WERI-Rb-1 (cell line): Measurements from ENCODE around the gene GSE1.

Experiments
- DNase-seq: peaks from one replicate; pipeline ENCODE4 v3.0.0-alpha.2; 2020
- H3K27ac ChIP-seq: fragments of 250-450 bp; sonication (Bioruptor Pico); 2 replicates; pipeline ENCODE4 v1.5.1; 2020; ENCODE audit warnings: mild to moderate bottlenecking, moderate library complexity
- H3K27me3 ChIP-seq: fragments of 250-450 bp; sonication (Bioruptor Pico); 2 replicates; pipeline ENCODE4 v1.5.1; 2021; ENCODE audit warnings: mild to moderate bottlenecking, low read depth, moderate library complexity; ENCODE audit not compliant: insufficient read depth, severe bottlenecking
- H3K36me3 ChIP-seq: fragments of 250-450 bp; sonication (Bioruptor Pico); 2 replicates; pipeline ENCODE4 v1.5.1; 2020; ENCODE audit warnings: mild to moderate bottlenecking, moderate library complexity
- H3K4me3 ChIP-seq: 2 replicates; pipeline ENCODE4 v1.5.1; 2011; ENCODE audit warnings: low read depth, mild to moderate bottlenecking, control low read depth, low read length
- H3K9me3 ChIP-seq: fragments of 250-450 bp; sonication (Bioruptor Pico); 2 replicates; pipeline ENCODE4 v1.5.1; 2021; ENCODE audit warnings: mild to moderate bottlenecking, moderate library complexity; ENCODE audit not compliant: severe bottlenecking
- TF ChIP-seq, protein P1 (sequence below): IDR thresholded peaks from 2 replicates; pipeline ENCODE4 v1.5.1; 2011; ENCODE audit warnings: low read depth, mild to moderate bottlenecking, control low read depth, inconsistent platforms, low read length

Gene GSE1

GRCh38 chr16:85608515-85608885, 4.6 kb upstream of the GSE1 start:
- Histone ChIP-seq H3K27ac (no peak overlapping the region), H3K27me3 (no peaks in the 10 kb centered on the region), H3K36me3 (0 out of 2 replicates have a peak, but pooled peaks cover 2% of the 10 kb centered on the region), H3K9me3 (no peaks in the 10 kb centered on the region), H3K4me3 (no peak overlapping the region)
- no peak for DNase-seq
- TF ChIP-seq, protein P1, sequence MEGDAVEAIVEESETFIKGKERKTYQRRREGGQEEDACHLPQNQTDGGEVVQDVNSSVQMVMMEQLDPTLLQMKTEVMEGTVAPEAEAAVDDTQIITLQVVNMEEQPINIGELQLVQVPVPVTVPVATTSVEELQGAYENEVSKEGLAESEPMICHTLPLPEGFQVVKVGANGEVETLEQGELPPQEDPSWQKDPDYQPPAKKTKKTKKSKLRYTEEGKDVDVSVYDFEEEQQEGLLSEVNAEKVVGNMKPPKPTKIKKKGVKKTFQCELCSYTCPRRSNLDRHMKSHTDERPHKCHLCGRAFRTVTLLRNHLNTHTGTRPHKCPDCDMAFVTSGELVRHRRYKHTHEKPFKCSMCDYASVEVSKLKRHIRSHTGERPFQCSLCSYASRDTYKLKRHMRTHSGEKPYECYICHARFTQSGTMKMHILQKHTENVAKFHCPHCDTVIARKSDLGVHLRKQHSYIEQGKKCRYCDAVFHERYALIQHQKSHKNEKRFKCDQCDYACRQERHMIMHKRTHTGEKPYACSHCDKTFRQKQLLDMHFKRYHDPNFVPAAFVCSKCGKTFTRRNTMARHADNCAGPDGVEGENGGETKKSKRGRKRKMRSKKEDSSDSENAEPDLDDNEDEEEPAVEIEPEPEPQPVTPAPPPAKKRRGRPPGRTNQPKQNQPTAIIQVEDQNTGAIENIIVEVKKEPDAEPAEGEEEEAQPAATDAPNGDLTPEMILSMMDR: no peak

- no peak overlapping the region for H3K4me3 ChIP-seq
- no peaks in the 10 kb centered on the region for H3K27me3 ChIP-seq
- TF ChIP-seq, protein P1: no peak
- H3K27ac ChIP-seq: no peak overlapping the region
- 0 out of 2 replicates have a peak, but pooled peaks cover 2% of the 10 kb centered on the region for H3K36me3 ChIP-seq
- DNase-seq: no peak
- H3K9me3 ChIP-seq: no peaks in the 10 kb centered on the region
Observed at GRCh38 chr16:85608887-85609286, 4.2 kb upstream of the GSE1 start.

- TF ChIP-seq, protein P1: no peak
- no peak for DNase-seq
- no peaks in the 10 kb centered on the region for H3K27me3 ChIP-seq
- H3K9me3 ChIP-seq: no peaks in the 10 kb centered on the region
- H3K36me3 ChIP-seq: peaks cover 4% of the 10 kb centered on the region; the same call in 1 of the 2 replicates
- no peak overlapping the region for H3K4me3 ChIP-seq
- H3K27ac ChIP-seq: no peak overlapping the region; the same call in 1 of the 2 replicates
Observed at GRCh38 chr16:85609539-85609938, 3.6 kb upstream of the GSE1 start.

DNA sequence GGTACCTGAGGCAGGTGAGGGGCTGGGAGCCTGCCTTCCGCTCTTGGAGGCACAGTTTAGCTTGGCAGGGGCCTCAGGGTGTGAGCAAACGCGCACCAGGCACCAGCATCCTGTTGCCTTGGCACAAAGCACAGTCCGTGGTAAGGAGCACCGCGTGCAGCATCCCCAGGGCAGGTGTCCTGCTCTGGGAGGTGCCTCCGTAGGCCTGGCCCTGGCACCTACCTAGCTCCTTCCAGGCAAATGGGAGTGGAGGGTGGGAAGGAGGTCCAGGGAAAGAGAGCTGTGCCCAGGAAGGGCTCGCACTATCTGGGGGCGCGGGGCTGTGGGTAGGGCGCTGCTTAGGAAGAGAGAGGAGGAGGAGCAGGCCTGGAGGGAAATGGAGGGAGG, 3.1 kb upstream of the GSE1 start:
- no peak for DNase-seq
- Histone ChIP-seq H3K27me3 (no peaks in the 10 kb centered on the region), H3K9me3 (no peaks in the 10 kb centered on the region), H3K36me3 (peaks cover 9% of the 10 kb centered on the region), H3K27ac (peak overlapping the region; percentile 70), H3K4me3 (no peak overlapping the region)
- TF ChIP-seq, protein P1: no peak

GRCh38 chr16:85610446-85611193, 2.5 kb upstream of the GSE1 start:
- Histone ChIP-seq H3K4me3 (peak overlapping the region; percentile 38), H3K36me3 (peaks cover 15% of the 10 kb centered on the region), H3K27ac (peak overlapping the region; percentile 99), H3K27me3 (no peaks in the 10 kb centered on the region), H3K9me3 (no peaks in the 10 kb centered on the region)
- TF ChIP-seq, protein P1: peak; percentile 75
- DNase-seq: peak; percentile 83

- Histone ChIP-seq H3K27me3 (no peaks in the 10 kb centered on the region), H3K9me3 (no peaks in the 10 kb centered on the region), H3K27ac (peak overlapping the region; percentile 99), H3K36me3 (peaks cover 18% of the 10 kb centered on the region), H3K4me3 (peak overlapping the region; percentile 69)
- TF ChIP-seq, protein P1: no peak
- no peak for DNase-seq
Observed at GRCh38 chr16:85611194-85611443, 2.0 kb upstream of the GSE1 start.
